K562 (cell line): ENCODE measurements around the gene CIAO3. TPM values are rescaled to one million over a fixed set of nuclear protein-coding genes. Genes with fewer than 3 reads are reported as not detected.
A peak's percentile ranks its signal among the peaks of the same experiment; 100 is the strongest.

ENCODE experiments used
- ATAC-seq: fragments of 200-7000 bp; cut with Tn5 transposase; 3 replicates; pipeline ENCODE4 v1.9.1; 2020; ENCODE audit warnings: moderate library complexity
- BruUV-seq: library from RNA; stranded (reverse); fragments of 400-500 nt; replicated peaks from 2 replicates; lab custom pipeline; 2021; lab: Mats Ljungman, UMichigan
- CTCF ChIA-PET: fragments of 300-600 bp; formaldehyde crosslinking; extraction: SDS; loops from one replicate; lab custom pipeline; 2021; ENCODE audit warnings: low intra/inter-chr PET ratio; lab: Yijun Ruan, JAX
- POLR2A ChIA-PET: fragments of 300-600, 350-650 bp; sonication (Branson Sonifier 250); formaldehyde crosslinking; extraction: SDS; loops from one replicate; lab custom pipeline; 2021; ENCODE audit warnings: antibody characterized with exemption, inconsistent platforms; lab: Yijun Ruan, JAX
- DNase-seq, 4 experiments: peaks; one replicate each; pipeline versions ENCODE4 v3.0.0 to v3.0.0-alpha.2; 2011 to 2018; ENCODE audit warnings: low spot score in 3 of 4, mixed read lengths in 3 of 4; ENCODE audit errors: extremely low read depth in 1 of 4
- FAIRE-seq: peaks from 2 replicates; lab custom pipeline; 2011; peaks lifted over from hg19 to GRCh38; lab: Jason Lieb, UNC
- H2AFZ ChIP-seq: 2 replicates; pipeline ENCODE4 v1.6.0; 2011; ENCODE audit warnings: low read depth, low read length, control low read depth, inconsistent platforms
- H3K27ac ChIP-seq: fragments of 200-600 bp; 3 replicates; pipeline ENCODE4 v1.8.0; 2011; ENCODE audit warnings: low read depth, mild to moderate bottlenecking, control low read depth, inconsistent platforms, low read length, moderate library complexity, mixed read lengths; ENCODE audit errors: extremely low read depth
- H3K27me3 ChIP-seq, 2 experiments: fragments of 300-600 bp in 1 of 2; 2 replicates in 1 of 2; 3 replicates in 1 of 2; pipeline versions ENCODE4 v1.6.0 to v1.8.0; 2011; ENCODE audit warnings: inconsistent platforms in 2 of 2, low read length in 2 of 2, mild to moderate bottlenecking in 1 of 2, mixed read lengths in 1 of 2, moderate library complexity in 1 of 2; ENCODE audit not compliant: control insufficient read depth in 2 of 2, insufficient read depth in 2 of 2
- H3K36me3 ChIP-seq: fragments of 300-600 bp; 3 replicates; pipeline ENCODE4 v1.8.0; 2011; ENCODE audit warnings: mild to moderate bottlenecking, low read length, inconsistent platforms; ENCODE audit not compliant: control insufficient read depth, insufficient read depth
- H3K4me1 ChIP-seq, 2 experiments: fragments of 200-600 bp in 1 of 2; replicated peaks in 1 of 2; 2 replicates in 1 of 2; 3 replicates in 1 of 2; pipeline versions ENCODE4 v1.5.1 to v1.8.0; 2011; ENCODE audit warnings: inconsistent platforms in 2 of 2, low read length in 2 of 2, mild to moderate bottlenecking in 1 of 2, mixed read lengths in 1 of 2, moderate library complexity in 1 of 2; ENCODE audit not compliant: control insufficient read depth in 2 of 2, insufficient read depth in 2 of 2
- H3K4me2 ChIP-seq: 2 replicates; pipeline ENCODE4 v1.6.1; 2011; ENCODE audit warnings: low read length, control low read depth, inconsistent platforms, mixed read lengths; ENCODE audit not compliant: insufficient read depth
- H3K4me3 ChIP-seq: fragments of 200-600 bp; sonication (generic), shearing (Covaris generic); 2 replicates; pipeline ENCODE4 v1.5.1; 2016; ENCODE audit warnings: control low read depth, inconsistent platforms
- H3K79me2 ChIP-seq: fragments of 200-600 bp; 3 replicates; pipeline ENCODE4 v1.8.0; 2011; ENCODE audit warnings: low read length, inconsistent platforms; ENCODE audit not compliant: control insufficient read depth, insufficient read depth
- H3K9ac ChIP-seq, 2 experiments: 2 replicates each; pipeline versions ENCODE4 v1.6.0 to v1.6.1; 2011; ENCODE audit warnings: low read depth in 2 of 2, low read length in 2 of 2, control low read depth in 1 of 2, inconsistent platforms in 1 of 2, mild to moderate bottlenecking in 1 of 2, mixed read lengths in 1 of 2; ENCODE audit not compliant: insufficient read depth in 1 of 2
- H3K9me1 ChIP-seq: one replicate; pipeline ENCODE4 v1.6.0; 2011; ENCODE audit warnings: inconsistent platforms, mild to moderate bottlenecking, low read length, moderate library complexity; ENCODE audit not compliant: control insufficient read depth, insufficient read depth
- H3K9me3 ChIP-seq: replicated peaks from 2 replicates; pipeline ENCODE4 v1.5.1; 2011; ENCODE audit warnings: low read depth, low read length, inconsistent platforms; ENCODE audit not compliant: control insufficient read depth, insufficient read depth
- H4K20me1 ChIP-seq: replicated peaks from 2 replicates; pipeline ENCODE4 v1.6.1; 2011; ENCODE audit warnings: low read length, inconsistent platforms, mixed read lengths; ENCODE audit not compliant: control insufficient read depth, insufficient read depth
- TFAP4 ChIP-seq: sonication (generic); formaldehyde crosslinking; IDR thresholded peaks from 2 replicates; pipeline ENCODE4 v1.8.0; 2022; ENCODE audit warnings: missing genetic modification reagents, mild to moderate bottlenecking, moderate library complexity, borderline replicate concordance
- ZNF174 ChIP-seq: fragments of 250-450 bp; sonication (Bioruptor Pico); IDR thresholded peaks from 2 replicates; pipeline ENCODE4 v1.4.0; 2020; ENCODE audit warnings: mild to moderate bottlenecking
- WGBS: fragments of 100-300 bp; shearing (Covaris generic); methylation state at CpG from one replicate; pipeline ENCODE4 v1.1.6; 2016; ENCODE audit warnings: low coverage, mixed read lengths; ENCODE audit not compliant: insufficient coverage; ENCODE audit errors: missing lambda C conversion rate; 5-methylcytosine and 5-hydroxymethylcytosine counted together
- in situ Hi-C: fragments of 300-500 bp; cut with MboI; formaldehyde crosslinking; loops from 4 replicates; pipeline ENCODE4 v1.15.0; 2018; ENCODE audit warnings: inconsistent platforms, mixed read lengths
- intact Hi-C: fragments of 100-400 bp; cut with micrococcal nuclease; formaldehyde crosslinking; loops from 2 replicates; pipeline ENCODE4 v1.14.2; 2022
- polyA plus RNA-seq, 8 experiments: library from polyadenylated mRNA; depleted of rRNA in 4 of 8; stranded (reverse) in 5 of 8; unstranded in 3 of 8; fragments of >200 nt; fragmentation: Nextera tagmentation in 2 of 8; fragmentation: Illumina TruSeq in 1 of 8; extraction: Ambion mirVana in 2 of 8; extraction: Trizol in 1 of 8; gene quantifications; 2 replicates each; pipeline versions ENCODE4 v1.2.1 to v1.2.3, GENCODE V29; 2011 to 2014; ENCODE audit warnings: inconsistent platforms in 1 of 8, missing spikeins in 1 of 8
- total RNA-seq, 7 experiments: library from RNA; depleted of rRNA in 6 of 7; stranded (reverse); fragments of >200 nt in 6 of 7; fragmentation: Illumina TruSeq in 2 of 7; extraction: Trizol in 2 of 7; gene quantifications; 2 replicates each; pipeline versions ENCODE4 v1.2.1 to v1.2.3, GENCODE V29; 2011 to 2021; ENCODE audit warnings: low replicate concordance in 1 of 7
- TF ChIP-seq, protein P1 (sequence below), 3 experiments: IDR thresholded peaks in 2 of 3; conservative IDR thresholded peaks in 1 of 3; 2 replicates each; pipeline ENCODE4 v1.5.1; 2011 to 2012; ENCODE audit warnings: low read length in 3 of 3, mild to moderate bottlenecking in 3 of 3, control low read depth in 2 of 3, improper control_type of control experiment in 1 of 3, inconsistent platforms in 1 of 3, low read depth in 1 of 3, mixed read lengths in 1 of 3, moderate library complexity in 1 of 3; ENCODE audit not compliant: insufficient read depth in 2 of 3

The CIAO3 gene
- total and polyA plus RNA-seq, 9 of the 15 experiments (the other 6 are each of a cell fraction or from before 2014, with no cell fraction given), result 2.2 to 35.6 (median 18.7) TPM

GRCh38 chr16:732936-733335 is 7.9 kb downstream of the CIAO3 start:
- no peak overlapping the region for H2AFZ ChIP-seq
- no peak overlapping the region for H3K27ac ChIP-seq
- no peaks in the 10 kb centered on the region; the same call in 1 of the 2 replicates for H4K20me1 ChIP-seq
- POLR2A ChIA-PET, result no interaction called here
- no peaks in the 10 kb centered on the region for H3K9me3 ChIP-seq
- DNase-seq (no peak), ATAC-seq (no peak), FAIRE-seq (no peak)
- peaks cover 18% of the 10 kb centered on the region for H3K79me2 ChIP-seq
- no peak overlapping the region for H3K4me2 ChIP-seq
- in situ Hi-C loops, result no loop called here
- H3K4me1 ChIP-seq, result peaks cover 13 to 96% of the 10 kb centered on the region in 2 experiments
- H3K36me3 ChIP-seq, result peaks cover 84% of the 10 kb centered on the region; the same call in 2 of the 3 replicates
- 91% methylated on average over 7 of the region's 13 CpGs for WGBS
- no peaks in the 10 kb centered on the region for H3K27me3 ChIP-seq
- TF ChIP-seq TFAP4 (CRISPR knock-in tag) (0 out of 2 replicates have a peak, but pooled peaks have one; percentile 17), ZNF174 (no peak)
- TF ChIP-seq, protein P1, sequence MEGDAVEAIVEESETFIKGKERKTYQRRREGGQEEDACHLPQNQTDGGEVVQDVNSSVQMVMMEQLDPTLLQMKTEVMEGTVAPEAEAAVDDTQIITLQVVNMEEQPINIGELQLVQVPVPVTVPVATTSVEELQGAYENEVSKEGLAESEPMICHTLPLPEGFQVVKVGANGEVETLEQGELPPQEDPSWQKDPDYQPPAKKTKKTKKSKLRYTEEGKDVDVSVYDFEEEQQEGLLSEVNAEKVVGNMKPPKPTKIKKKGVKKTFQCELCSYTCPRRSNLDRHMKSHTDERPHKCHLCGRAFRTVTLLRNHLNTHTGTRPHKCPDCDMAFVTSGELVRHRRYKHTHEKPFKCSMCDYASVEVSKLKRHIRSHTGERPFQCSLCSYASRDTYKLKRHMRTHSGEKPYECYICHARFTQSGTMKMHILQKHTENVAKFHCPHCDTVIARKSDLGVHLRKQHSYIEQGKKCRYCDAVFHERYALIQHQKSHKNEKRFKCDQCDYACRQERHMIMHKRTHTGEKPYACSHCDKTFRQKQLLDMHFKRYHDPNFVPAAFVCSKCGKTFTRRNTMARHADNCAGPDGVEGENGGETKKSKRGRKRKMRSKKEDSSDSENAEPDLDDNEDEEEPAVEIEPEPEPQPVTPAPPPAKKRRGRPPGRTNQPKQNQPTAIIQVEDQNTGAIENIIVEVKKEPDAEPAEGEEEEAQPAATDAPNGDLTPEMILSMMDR (IDR thresholded peaks at IDR 0.05 in 2 of 3, conservative IDR thresholded peaks at IDR 0.05 in 1 of 3; ENCODE audit: insufficient read depth in 2 of 3, low read depth in 1 of 3, low read length in 3 of 3), result 0 out of 6 replicates have a peak, but pooled peaks of 2 of the 3 experiments have one; percentile 9 to 11
- intact Hi-C loops, result no loop called here
- H3K9ac ChIP-seq, result no peak overlapping the region
- CTCF ChIA-PET, result interaction anchor here (0.6 kb wide), 1 partner anchor 52 kb away, joined by 3 read pairs; no protein-coding TSS in a partner anchor
- BruUV-seq, result no TSS peak
- H3K4me3 ChIP-seq, result no peak overlapping the region
- H3K9me1 ChIP-seq, result peaks cover 5% of the 10 kb centered on the region
